ENCODE data around the gene CD8A.

CD8A gene

DNA sequence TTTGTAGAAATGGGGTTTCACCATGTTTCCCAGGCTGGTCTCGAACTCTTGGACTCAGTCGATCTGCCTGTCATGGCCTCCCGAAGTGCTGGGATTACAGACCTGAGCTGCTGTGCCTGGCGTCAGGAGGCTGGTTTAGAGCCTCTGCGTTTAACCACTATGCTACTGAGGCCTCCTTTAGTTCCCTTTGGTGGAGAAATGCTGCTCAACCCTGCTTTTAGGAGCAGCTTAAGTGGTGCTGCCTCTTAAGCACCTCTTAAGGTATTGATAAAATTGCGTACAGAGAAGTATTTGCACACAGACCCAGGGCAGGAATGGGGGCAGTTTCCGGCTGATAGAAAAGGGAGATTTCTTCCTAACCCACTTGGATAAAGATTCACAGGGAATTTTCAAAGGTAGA lies 8.0 kb downstream of the CD8A start:
- Histone ChIP-seq H3K4me3 (ENCODE audit: low read length) (no peak overlapping the region), H3K4me1 (ENCODE audit: insufficient read depth, low read length) (no peaks in the 10 kb centered on the region), H3K27me3 (ENCODE audit: insufficient read depth, low read length) (peaks cover 28% of the 10 kb centered on the region), H3K9me3 (ENCODE audit: low read length) (no peaks in the 10 kb centered on the region), H3K36me3 (ENCODE audit: insufficient read depth, low read length) (no peaks in the 10 kb centered on the region), H2AFZ (ENCODE audit: low read depth, low read length) (no peak overlapping the region)

DNA sequence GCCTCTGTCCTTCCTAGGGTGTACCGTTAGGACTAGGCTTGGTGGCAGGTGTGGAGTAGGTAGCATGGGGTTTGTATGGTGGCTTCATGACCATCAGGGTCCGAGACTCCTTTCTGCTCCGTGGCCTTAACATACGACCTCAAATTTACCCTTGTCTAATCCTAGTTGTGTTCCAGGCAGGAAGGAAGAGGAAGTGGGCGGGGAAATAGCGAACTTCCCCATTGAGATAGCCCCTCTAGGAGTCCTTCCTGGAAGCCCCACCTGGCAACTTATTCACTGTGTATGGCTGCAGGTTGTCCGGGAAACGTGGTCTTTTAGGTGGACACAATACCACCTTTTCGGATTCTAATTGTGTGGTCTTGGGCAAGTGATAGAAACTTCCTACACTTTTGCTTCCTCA lies 9.3 kb downstream of the CD8A start:
- Histone ChIP-seq H3K4me1 (ENCODE audit: insufficient read depth, low read length) (no peaks in the 10 kb centered on the region), H3K9me3 (ENCODE audit: low read length) (no peaks in the 10 kb centered on the region), H3K4me3 (ENCODE audit: low read length) (no peak overlapping the region), H2AFZ (ENCODE audit: low read depth, low read length) (no peak overlapping the region), H3K36me3 (ENCODE audit: insufficient read depth, low read length) (no peaks in the 10 kb centered on the region), H3K27me3 (ENCODE audit: insufficient read depth, low read length) (peaks cover 24% of the 10 kb centered on the region)

DNA sequence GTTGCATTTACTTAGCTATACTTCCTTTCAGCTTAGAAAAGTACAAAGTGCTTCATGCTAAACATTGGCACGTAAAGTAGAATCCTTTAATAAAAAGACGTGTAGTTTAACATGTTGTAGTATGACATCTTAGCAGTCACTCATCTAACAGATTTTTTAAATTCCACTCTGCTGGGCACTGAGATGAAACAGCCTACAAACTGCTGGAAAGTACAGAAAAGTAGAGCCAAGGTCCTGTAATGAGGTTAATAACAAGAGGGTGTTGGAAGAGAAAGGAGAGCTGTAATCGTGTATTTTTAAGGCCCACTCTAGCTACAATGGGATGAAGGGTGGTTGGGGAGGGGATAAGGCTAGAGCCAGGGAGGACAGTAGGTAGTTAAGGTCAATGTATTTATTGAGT lies 10.7 kb downstream of the CD8A start:
- Histone ChIP-seq H3K9me3 (ENCODE audit: low read length) (no peaks in the 10 kb centered on the region), H3K36me3 (ENCODE audit: insufficient read depth, low read length) (peaks cover 3% of the 10 kb centered on the region), H2AFZ (ENCODE audit: low read depth, low read length) (no peak overlapping the region), H3K4me3 (ENCODE audit: low read length) (no peak overlapping the region), H3K4me1 (ENCODE audit: insufficient read depth, low read length) (no peaks in the 10 kb centered on the region), H3K27me3 (ENCODE audit: insufficient read depth, low read length) (peaks cover 12% of the 10 kb centered on the region)

DNA sequence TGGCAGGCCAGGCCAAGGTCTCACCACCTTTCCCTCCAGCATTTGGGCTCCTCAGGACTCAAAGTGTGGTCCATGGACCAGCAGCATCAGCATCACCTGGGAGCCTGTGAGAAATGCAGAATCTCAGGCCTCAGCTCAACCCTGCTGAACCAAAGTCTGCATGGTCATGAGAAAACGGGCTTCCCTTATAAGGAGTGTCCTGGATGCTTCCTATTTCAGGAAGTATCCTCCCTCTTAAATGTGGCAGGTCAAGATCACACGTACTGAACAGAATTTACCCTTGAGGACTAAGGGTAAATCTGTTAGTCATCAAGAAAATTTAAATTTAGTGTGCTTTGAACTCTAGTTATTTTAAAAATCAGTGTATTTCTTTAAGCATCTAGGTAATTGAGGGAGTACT lies 11.8 kb downstream of the CD8A start:
- Histone ChIP-seq H2AFZ (ENCODE audit: low read depth, low read length) (no peak overlapping the region), H3K9me3 (ENCODE audit: low read length) (no peaks in the 10 kb centered on the region), H3K4me3 (ENCODE audit: low read length) (no peak overlapping the region), H3K27me3 (ENCODE audit: insufficient read depth, low read length) (peaks cover 7% of the 10 kb centered on the region), H3K4me1 (ENCODE audit: insufficient read depth, low read length) (no peaks in the 10 kb centered on the region), H3K36me3 (ENCODE audit: insufficient read depth, low read length) (peaks cover 13% of the 10 kb centered on the region)

DNA sequence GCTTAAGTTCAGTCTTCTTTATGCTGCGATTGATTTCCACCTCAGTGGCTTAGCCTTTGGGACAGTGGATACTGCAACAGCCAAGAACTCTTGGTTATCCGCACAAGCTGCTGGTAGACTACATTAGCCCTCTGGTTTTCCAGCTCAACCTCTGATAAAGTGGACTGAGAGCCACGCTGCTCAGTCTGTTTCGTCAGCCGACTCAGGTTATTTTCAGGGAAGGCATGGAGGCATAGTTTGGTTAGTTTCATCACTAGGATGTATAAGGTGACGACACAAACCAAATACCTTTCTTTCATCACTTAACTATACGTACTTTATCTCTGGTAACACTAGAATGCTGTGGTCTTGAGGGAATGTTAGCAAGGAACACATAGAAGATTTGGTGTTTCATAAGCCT lies 14.2 kb downstream of the CD8A start:
- Histone ChIP-seq H3K9me3 (ENCODE audit: low read length) (no peaks in the 10 kb centered on the region), H3K4me1 (ENCODE audit: insufficient read depth, low read length) (no peaks in the 10 kb centered on the region), H3K4me3 (ENCODE audit: low read length) (no peak overlapping the region), H3K36me3 (ENCODE audit: insufficient read depth, low read length) (peaks cover 30% of the 10 kb centered on the region), H2AFZ (ENCODE audit: low read depth, low read length) (no peak overlapping the region), H3K27me3 (ENCODE audit: insufficient read depth, low read length) (no peaks in the 10 kb centered on the region)

DNA sequence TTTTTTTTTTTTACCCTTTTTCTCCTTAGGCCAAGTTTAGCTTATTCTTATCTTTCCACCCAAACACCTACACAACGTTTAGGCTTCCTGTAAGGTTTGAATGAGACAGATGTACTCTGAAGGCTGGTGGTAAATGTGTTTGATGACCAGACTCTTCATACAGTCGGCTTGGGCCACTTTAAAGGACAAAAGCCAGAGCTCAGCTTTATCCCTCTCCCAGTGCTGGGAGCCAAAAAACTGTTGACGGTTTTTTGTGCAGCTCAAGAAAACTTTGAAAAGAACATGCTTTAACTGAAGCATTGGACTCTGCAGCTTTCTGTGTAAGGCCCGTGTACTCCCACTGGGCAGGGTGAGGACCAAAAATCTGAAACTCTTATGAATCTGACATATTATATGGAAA lies 15.4 kb downstream of the CD8A start:
- peaks cover 41% of the 10 kb centered on the region for H3K36me3 ChIP-seq (ENCODE audit: insufficient read depth, low read length)
- H3K4me1 ChIP-seq (ENCODE audit: insufficient read depth, low read length), result no peaks in the 10 kb centered on the region
- H3K4me3 ChIP-seq (ENCODE audit: low read length), result no peak overlapping the region
- no peaks in the 10 kb centered on the region for H3K9me3 ChIP-seq (ENCODE audit: low read length)
- no peak overlapping the region for H2AFZ ChIP-seq (ENCODE audit: low read depth, low read length)
- H3K27me3 ChIP-seq (ENCODE audit: insufficient read depth, low read length), result no peaks in the 10 kb centered on the region

DNA sequence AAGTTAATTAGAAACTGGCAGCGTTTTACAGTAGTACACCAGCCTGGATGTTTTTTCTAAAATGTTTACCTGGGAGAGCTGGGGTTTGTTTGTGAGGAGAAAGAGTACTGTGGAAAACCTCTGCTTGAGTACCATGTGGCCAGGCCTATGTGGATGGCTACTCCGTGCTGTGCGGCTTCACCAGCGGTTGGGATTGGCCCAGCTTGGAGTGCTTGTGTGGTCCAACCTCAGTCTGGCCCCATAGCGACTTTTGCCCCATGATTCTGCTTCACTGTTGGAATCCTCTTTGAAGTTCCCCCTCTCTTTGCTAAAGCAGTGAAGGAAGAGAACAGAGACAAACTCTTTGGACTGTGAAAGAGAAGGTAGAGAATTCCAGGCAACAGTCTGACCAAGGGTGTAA lies 15.9 kb downstream of the CD8A start:
- no peak overlapping the region for H3K4me3 ChIP-seq (ENCODE audit: low read length)
- no peaks in the 10 kb centered on the region for H3K4me1 ChIP-seq (ENCODE audit: insufficient read depth, low read length)
- H3K27me3 ChIP-seq (ENCODE audit: insufficient read depth, low read length), result no peaks in the 10 kb centered on the region
- peaks cover 46% of the 10 kb centered on the region for H3K36me3 ChIP-seq (ENCODE audit: insufficient read depth, low read length)
- H2AFZ ChIP-seq (ENCODE audit: low read depth, low read length), result no peak overlapping the region
- H3K9me3 ChIP-seq (ENCODE audit: low read length), result no peaks in the 10 kb centered on the region

DNA sequence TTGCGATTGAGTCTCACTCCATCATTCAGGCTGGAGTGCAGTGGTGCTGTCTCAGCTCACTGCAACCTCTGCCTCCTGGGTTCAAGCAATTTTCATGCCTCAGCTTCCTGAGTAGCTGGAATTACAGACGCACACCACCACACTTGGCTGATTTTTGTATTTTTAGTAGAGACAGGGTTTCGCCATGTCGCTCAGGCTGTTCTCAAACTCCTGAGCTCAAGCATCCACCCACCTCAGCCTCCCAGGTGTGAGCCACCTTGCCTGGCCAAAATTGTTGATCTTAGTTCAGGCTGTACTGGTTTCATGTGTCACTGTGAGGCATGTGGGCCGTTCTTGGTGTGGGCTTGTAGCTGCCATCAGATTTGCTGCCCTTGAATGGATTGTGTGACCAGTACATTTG lies 18.1 kb downstream of the CD8A start:
- H3K36me3 ChIP-seq (ENCODE audit: insufficient read depth, low read length), result peaks cover 65% of the 10 kb centered on the region
- no peak overlapping the region for H3K4me3 ChIP-seq (ENCODE audit: low read length)
- no peaks in the 10 kb centered on the region for H3K9me3 ChIP-seq (ENCODE audit: low read length)
- no peak overlapping the region for H2AFZ ChIP-seq (ENCODE audit: low read depth, low read length)
- no peaks in the 10 kb centered on the region for H3K27me3 ChIP-seq (ENCODE audit: insufficient read depth, low read length)
- no peaks in the 10 kb centered on the region for H3K4me1 ChIP-seq (ENCODE audit: insufficient read depth, low read length)

DNA sequence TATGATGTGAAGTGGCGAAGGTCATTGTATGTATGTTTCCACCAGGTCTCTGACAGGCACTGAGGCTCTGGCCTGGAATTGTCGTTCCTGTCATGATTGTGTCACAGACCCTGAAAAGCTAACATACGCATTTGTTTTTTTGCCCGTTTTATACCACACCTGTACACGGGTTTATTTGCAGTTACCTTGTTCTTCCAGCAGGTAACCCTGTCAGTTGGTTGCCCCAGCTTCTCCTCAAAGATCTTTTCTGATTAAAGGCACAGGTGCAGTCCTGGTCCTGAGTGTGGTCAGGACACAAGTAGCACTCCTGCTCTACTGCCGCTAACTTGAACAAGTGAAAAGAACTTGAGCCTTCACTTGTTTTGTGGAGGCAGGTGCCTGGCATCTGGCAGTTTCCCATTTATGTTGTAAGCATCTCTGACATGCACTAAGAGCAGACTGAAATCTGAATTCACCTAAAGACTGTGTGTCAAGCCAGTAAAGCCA lies 19.9 kb downstream of the CD8A start:
- H3K36me3 ChIP-seq (ENCODE audit: insufficient read depth, low read length), result peaks cover 73% of the 10 kb centered on the region

DNA sequence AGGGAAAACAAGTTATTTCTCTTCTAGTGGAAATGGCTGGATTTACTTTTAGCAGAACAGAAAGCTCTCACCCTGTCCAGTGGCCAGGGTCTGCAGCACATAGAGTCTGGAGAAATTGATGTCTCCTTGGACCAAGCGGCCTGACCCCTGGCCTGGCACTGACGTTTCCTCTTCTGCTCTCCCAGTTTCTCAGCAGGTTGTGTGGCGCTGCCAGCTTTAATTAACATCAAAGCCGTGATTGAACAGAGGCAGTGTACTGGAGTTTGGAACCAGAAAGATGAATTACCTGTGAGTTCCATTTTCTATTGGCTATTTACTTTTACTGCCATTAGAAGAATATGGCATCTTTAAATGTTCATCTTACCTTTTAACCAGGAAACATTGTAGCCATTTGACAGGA lies 20.9 kb downstream of the CD8A start:
- Histone ChIP-seq H3K9me3 (ENCODE audit: low read length) (no peaks in the 10 kb centered on the region), H3K4me3 (ENCODE audit: low read length) (no peak overlapping the region), H3K27me3 (ENCODE audit: insufficient read depth, low read length) (no peaks in the 10 kb centered on the region), H3K36me3 (ENCODE audit: insufficient read depth, low read length) (peaks cover 72% of the 10 kb centered on the region), H2AFZ (ENCODE audit: low read depth, low read length) (no peak overlapping the region), H3K4me1 (ENCODE audit: insufficient read depth, low read length) (no peaks in the 10 kb centered on the region)

More for the DNA sequence above, 19.9 kb downstream of the CD8A start:
- Histone ChIP-seq H3K9me3 (ENCODE audit: low read length) (no peaks in the 10 kb centered on the region), H3K4me1 (ENCODE audit: insufficient read depth, low read length) (no peaks in the 10 kb centered on the region), H3K4me3 (ENCODE audit: low read length) (no peak overlapping the region), H3K27me3 (ENCODE audit: insufficient read depth, low read length) (no peaks in the 10 kb centered on the region), H2AFZ (ENCODE audit: low read depth, low read length) (no peak overlapping the region)

DNA sequence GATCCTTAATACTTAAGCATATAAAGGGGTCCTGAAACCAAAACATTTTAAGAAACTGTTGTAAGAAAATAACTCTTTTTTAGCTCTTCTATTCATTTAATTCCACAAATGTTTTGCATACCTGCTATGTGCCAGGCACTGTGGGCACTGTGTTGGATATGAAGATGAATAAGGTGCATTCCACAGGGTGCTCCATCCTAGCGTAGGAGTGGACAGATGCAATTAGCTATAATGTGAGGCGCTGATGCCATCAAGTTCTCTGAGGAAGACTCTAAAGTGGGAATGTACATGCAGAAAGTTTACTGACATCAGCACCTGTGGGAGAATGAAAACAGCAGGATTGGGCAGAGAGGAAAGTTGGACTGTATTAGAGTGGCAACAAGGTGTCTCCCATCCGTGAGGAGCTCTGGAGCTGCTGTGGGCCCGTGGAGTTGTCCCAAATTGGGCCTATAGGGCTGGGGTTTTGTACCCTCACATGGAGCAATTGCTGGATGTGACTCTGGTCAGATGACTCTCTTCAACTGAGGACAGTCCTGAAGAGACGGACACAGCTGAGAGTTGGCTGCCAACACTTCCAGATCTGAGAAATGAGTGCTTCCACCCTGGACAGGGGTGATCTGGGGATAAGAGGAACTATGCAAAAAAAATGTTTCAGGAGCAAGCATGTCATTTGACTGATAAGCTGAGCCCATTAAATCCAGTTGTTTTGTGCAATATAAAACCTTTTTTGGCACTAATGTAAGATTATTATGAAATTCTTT lies 22.3 kb downstream of the CD8A start:
- peaks cover 59% of the 10 kb centered on the region for H3K36me3 ChIP-seq (ENCODE audit: insufficient read depth, low read length)

DNA sequence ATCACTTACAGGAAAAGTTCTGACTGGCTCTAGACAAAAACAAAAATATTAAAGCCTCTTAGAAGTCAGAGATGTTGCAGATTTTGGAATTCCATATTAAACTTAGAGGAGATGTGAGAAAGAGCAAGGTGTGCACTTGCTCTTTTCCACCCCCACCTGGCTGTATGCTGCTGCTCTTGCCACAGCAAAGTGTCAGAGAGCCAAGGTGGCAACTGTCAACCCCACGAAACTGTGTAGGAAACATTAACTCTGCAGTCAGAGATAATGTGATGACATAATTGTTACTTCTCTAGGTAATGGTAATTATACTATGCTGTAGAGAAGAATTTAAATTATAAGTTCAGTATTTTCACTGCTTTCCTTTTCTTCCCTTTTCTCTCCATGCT lies 25.4 kb downstream of the CD8A start:
- Histone ChIP-seq H3K9me3 (ENCODE audit: low read length) (no peaks in the 10 kb centered on the region), H3K36me3 (ENCODE audit: insufficient read depth, low read length) (peaks cover 37% of the 10 kb centered on the region), H3K4me3 (ENCODE audit: low read length) (no peak overlapping the region), H3K27me3 (ENCODE audit: insufficient read depth, low read length) (no peaks in the 10 kb centered on the region), H2AFZ (ENCODE audit: low read depth, low read length) (no peak overlapping the region), H3K4me1 (ENCODE audit: insufficient read depth, low read length) (peaks cover 15% of the 10 kb centered on the region)

More for the DNA sequence above, 22.3 kb downstream of the CD8A start:
- Histone ChIP-seq H3K4me3 (ENCODE audit: low read length) (no peak overlapping the region), H3K27me3 (ENCODE audit: insufficient read depth, low read length) (no peaks in the 10 kb centered on the region), H3K4me1 (ENCODE audit: insufficient read depth, low read length) (peaks cover 4% of the 10 kb centered on the region), H2AFZ (ENCODE audit: low read depth, low read length) (no peak overlapping the region), H3K9me3 (ENCODE audit: low read length) (no peaks in the 10 kb centered on the region)

DNA sequence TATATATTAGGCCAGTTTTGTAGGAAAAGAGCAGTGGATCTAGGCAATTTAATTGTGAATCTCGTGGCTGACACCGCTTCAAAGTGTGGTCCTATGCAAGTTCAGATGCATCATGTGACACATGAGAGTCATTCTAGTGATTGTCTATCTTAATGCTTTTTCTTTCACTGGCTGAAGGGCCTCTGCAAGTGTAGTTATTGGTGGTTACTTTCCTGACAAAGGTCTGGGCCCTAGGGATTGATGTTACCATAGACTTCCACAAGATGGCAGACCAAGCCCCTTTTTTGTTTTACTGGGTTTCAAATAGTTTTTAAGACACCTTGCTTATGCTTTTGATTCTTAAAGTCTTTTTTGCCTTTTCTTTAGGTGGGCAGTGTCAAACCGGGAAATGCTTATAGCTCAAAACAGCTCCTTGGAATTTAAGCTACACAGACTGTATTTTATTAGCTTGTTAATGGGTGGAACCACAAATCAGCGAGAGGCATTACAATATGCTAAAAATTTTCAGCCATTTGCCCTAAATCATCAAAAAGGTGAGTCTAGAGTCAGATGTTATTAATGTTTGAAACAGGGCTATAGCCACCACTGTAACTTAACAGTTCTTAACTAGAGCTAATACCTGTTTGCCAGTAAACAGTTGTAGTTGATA lies 25.9 kb downstream of the CD8A start:
- no peaks in the 10 kb centered on the region for H3K9me3 ChIP-seq (ENCODE audit: low read length)
- H2AFZ ChIP-seq (ENCODE audit: low read depth, low read length), result no peak overlapping the region
- H3K36me3 ChIP-seq (ENCODE audit: insufficient read depth, low read length), result peaks cover 33% of the 10 kb centered on the region
- no peaks in the 10 kb centered on the region for H3K27me3 ChIP-seq (ENCODE audit: insufficient read depth, low read length)
- peaks cover 15% of the 10 kb centered on the region for H3K4me1 ChIP-seq (ENCODE audit: insufficient read depth, low read length)
- no peak overlapping the region for H3K4me3 ChIP-seq (ENCODE audit: low read length)
